NB4 (cell line): Measurements from ENCODE around the gene PALD1.

Source experiments
- POLR2A ChIP-seq: IDR thresholded peaks from 2 replicates; pipeline ENCODE4 v1.6.1; 2011; ENCODE audit warnings: mild to moderate bottlenecking; ENCODE audit not compliant: insufficient read length; ENCODE audit errors: extremely low read depth
- TF ChIP-seq, protein P1 (sequence below): IDR thresholded peaks from one replicate; pipeline ENCODE4 v1.5.1; 2012; ENCODE audit warnings: low read depth, low read length

DNA sequence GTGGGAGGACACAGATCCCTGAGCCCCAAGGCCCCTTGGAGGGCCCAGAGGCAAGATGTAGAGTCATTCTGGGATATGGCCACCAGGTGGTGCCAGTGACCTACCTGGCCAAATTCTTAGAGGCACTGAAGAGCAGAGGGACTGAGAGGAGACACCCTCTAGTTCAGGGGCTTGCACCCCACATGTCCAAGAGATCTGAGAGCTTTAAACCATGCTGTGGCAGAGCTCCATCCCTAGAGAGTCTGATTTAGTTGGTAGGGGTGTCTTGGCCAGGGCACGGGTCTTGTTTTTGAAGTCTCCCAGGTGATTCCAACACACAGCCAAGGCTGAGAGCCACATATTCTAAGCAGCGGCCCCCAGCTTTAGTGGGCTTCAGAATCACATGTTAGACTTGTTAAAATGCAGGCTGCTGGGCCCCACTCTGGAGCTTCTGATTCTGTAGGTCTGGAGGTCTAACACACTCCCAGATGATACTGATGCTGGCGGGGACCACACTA is 71.4 kb downstream of the PALD1 start:
- TF ChIP-seq, protein P1, sequence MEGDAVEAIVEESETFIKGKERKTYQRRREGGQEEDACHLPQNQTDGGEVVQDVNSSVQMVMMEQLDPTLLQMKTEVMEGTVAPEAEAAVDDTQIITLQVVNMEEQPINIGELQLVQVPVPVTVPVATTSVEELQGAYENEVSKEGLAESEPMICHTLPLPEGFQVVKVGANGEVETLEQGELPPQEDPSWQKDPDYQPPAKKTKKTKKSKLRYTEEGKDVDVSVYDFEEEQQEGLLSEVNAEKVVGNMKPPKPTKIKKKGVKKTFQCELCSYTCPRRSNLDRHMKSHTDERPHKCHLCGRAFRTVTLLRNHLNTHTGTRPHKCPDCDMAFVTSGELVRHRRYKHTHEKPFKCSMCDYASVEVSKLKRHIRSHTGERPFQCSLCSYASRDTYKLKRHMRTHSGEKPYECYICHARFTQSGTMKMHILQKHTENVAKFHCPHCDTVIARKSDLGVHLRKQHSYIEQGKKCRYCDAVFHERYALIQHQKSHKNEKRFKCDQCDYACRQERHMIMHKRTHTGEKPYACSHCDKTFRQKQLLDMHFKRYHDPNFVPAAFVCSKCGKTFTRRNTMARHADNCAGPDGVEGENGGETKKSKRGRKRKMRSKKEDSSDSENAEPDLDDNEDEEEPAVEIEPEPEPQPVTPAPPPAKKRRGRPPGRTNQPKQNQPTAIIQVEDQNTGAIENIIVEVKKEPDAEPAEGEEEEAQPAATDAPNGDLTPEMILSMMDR: peak; percentile 80
- no peak for TF ChIP-seq POLR2A
